HG02623 (cell line): Measurements from ENCODE around the gene ACOXL.

Source experiments
- ATAC-seq: cut with Tn5 transposase; IDR thresholded peaks from one replicate; pipeline ENCODE4 v1.9.1; 2021; ENCODE audit warnings: moderate library complexity; ENCODE audit not compliant: unreplicated experiment

ACOXL gene

DNA sequence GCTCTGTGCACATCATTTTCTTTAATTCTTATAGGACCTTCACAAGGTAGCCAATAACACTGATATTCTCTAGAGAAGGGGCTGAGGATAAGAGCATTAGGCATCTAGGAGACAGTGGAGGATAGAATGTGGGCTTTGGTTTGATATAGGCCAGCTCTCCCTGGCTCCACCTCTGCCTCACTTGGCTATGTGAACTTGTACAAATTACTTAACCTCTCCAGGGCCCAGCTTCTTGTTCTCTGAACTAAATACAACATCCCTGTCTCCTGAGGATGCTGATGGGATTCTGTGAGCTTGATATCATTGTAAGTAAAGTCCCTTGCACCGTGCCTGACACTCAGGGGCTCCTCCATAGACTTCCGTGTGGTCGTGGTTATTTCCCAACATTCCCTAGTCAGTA is 87.3 kb downstream of the ACOXL start:
- ATAC-seq = no peak

DNA sequence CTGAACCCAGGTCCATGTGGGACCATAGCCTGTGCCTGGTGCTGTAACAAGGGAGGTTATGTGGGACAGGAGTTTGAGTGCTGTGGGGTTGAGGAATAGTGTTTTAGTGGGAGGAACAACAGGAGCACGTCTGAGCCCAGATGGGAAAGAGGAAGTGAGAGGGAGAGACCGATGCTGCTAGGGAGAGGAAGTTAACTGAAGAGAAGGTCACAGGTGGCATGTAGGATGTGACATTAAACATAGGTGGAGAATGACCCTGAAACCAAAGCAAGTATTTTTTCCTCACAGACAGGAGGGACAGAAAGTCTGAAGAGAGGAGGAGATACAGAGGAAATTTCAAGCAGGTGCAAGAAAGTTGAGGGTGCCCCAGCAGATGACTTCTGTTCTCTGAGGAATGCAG is 87.8 kb downstream of the ACOXL start:
- no peak for ATAC-seq

DNA sequence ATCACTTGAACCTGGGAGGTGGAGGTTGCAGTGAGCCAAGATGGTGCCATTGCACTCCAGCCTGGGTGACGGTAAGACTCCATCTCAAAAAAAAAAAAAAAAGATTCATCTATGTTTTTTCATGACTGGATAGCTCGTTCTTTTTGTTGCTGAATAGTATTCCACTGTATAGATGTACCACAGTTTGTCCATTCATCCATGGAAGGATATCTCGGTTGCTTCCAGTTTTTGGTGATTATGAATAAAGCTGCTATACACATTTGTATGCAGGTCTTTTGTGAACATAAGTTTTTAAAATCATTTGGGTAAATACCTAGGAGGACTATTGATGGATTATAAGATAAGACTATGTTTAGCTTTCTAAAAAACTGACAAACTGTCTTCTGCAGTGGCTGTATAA is 90.8 kb downstream of the ACOXL start:
- ATAC-seq = no peak

DNA sequence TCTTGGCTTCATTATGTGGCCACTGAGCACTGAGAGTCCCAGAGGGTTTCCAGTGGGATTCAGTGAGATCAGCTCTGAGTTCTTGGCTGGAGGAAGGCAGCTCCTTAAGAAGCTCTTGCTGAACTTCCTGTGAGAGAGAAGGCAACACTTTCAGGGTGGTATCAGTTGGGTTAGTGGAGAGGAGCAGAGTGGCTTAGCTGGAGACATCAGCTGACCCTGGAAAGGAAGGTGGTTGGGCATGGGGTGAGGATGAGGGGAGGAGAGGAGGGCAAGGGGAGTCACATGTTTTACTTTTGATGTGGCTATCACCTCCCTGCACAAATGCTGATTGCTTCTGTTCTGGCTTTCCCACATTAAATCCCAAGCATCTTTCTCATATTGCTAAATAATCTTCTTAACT is 95.1 kb downstream of the ACOXL start:
- ATAC-seq = no peak

DNA sequence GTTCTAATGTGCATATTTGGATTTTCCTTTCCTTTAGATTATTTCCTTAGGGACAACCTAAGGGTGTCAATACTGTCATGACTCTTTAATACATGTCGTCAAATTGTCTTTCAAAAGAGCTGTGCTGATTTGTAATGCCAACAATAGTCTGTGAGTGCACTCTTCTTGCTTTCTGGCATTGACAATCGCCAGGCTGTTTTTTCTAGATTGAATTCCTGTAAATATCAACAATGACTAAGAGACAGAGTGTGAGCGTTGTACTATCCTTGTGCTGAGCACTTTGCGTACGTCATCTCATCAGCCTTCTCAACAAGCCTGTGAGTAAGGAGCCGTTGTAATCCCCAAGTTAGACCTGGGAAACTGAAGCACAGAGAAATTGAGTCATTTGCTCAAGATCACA is 96.0 kb downstream of the ACOXL start:
- ATAC-seq = no peak

DNA sequence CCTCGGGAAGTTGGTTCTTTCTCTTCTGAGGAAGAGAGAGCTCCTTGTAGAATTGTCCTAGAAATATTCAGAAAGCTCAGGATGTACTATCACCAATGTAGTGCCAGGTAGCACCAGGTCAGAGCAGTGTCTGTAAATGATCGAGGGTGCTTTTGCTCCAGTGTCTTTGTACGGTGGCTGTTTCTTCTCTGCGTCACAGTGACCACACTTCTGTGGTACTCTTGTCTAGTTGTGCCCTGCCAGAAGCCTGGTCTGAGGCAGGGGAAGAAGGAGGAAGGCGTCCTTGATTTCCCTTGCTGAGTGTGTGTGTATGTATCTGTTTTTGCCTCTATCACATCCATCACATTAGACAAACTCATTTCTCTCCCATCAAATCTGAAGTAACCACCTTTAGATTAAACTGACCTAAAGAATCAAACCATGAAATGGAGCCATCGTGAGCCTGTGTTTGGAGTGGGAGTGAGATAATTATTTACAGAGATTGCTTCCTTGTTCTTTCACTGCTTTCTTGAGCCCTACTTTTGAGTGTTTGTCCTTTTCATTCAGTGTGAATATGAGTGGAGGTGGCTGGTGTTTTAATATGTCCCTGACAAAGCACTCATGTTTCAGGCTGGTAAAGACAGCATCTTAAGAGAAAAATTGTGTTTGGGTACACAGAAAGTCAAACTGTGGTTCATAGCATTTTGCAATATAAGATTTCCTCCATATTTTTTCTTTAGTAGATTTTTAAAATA is 97.2 kb downstream of the ACOXL start:
- ATAC-seq = no peak

DNA sequence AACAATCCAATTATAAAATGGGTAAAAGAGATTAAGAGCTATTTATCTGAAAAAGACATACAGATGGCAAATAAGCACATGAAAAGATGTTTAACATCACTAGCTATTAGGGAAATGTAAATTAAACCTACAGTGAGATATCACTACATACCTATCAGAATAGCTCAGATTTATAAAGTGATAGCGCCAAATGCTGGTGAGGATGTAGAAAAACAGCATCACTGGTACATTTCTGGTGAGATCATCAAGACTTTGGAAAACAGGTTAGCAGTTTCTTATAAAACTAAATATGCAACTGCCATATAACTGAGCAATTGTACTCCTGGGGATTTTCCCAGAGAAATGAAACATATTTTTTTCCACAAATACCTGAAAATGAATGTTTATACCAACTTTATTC is 100.4 kb downstream of the ACOXL start:
- ATAC-seq = no peak

DNA sequence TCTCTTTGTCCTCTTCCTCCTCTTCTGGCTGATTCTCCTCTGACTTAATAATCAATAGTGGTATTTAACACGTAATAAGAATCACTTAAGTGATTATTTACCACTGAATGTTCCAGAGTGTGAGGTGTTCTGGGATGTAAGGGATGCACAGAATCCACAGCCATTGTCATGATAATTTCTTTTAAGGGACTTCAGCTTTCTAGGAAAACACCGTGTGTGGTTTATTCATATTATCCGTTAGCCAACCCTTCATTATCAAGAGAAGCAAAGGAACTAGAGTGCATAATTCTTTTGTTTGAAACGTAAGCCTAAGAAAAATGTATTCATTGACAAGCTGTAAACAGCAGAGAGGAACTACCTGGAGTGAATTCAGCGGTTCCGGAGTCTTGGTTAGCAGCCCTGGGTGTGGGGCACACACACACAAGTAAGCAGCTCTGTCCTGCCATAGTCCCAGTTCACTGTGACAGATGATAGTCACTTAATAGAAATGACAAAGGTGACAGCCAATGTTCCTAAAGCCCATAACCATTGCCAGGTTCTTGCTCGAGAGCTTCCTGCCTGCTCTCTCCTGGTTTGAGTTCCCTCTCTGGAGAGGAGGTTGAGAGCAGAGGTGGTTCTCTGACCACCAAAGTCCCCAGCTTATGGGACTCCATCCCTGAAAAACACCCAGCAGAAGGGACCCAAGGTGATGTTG is 101.9 kb downstream of the ACOXL start:
- no peak for ATAC-seq

DNA sequence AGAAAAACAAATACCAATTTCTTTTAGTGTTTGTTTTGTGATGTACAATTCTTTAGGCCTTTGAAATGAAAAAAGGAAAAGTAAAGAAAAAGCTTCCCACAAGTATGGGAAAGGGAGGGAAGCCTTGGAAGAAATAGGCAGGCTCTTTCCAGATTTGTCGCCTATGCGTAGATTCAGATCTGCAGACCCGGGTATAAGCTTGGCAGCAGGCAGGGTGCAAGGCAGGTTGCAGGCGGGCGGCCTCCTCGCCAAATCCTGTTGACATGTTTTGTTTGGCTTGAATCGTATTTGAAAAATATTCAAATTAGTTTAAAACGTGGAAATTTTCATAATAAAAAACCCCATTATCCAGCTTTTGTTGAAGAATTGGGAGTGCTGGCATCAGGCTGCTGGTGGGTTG is 104.3 kb downstream of the ACOXL start:
- no peak for ATAC-seq

DNA sequence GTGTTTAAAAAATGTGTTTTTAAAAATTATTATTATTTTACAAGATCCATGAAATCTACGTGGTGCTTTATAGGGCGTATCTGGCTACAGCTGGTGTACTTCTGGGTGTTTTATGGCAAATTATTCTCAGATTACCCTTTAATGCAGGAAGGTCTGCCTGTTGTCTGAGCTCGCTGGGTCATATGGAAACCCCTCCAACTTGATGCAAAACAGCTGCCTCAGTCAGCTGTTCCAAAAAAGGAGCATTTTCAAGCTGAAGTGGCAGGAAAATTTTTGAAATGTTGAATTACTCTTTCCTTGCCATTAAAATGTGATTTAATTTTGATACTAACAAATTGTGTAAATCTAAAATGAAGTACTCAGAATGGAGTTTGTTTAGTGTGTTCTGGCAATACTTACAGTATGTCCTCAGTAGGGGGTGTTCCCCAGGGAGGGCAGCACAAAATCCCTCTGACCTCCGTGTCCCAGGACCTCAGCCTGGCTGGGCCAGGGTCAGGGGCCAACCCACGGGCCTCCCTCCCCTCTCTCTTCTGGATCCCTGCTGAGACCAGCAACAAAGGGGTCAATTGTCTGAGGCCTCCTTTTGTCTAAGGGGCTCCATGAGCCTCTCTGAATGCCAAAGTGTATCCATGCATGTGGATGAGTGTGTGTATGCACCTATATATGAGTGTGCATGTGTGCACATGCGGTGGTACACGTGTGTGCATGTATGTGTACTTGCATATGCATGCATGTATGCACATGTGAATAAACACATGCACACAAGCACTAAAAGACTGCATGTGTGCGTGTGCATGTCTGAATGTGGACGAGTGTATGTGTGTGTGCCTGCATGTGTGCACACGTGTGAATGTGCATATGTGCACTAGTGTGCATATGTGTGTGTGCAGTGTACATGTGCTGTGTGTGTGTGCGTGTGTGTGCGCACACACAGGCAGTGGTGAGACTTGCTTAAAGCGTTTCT is 105.4 kb downstream of the ACOXL start:
- ATAC-seq = no peak

DNA sequence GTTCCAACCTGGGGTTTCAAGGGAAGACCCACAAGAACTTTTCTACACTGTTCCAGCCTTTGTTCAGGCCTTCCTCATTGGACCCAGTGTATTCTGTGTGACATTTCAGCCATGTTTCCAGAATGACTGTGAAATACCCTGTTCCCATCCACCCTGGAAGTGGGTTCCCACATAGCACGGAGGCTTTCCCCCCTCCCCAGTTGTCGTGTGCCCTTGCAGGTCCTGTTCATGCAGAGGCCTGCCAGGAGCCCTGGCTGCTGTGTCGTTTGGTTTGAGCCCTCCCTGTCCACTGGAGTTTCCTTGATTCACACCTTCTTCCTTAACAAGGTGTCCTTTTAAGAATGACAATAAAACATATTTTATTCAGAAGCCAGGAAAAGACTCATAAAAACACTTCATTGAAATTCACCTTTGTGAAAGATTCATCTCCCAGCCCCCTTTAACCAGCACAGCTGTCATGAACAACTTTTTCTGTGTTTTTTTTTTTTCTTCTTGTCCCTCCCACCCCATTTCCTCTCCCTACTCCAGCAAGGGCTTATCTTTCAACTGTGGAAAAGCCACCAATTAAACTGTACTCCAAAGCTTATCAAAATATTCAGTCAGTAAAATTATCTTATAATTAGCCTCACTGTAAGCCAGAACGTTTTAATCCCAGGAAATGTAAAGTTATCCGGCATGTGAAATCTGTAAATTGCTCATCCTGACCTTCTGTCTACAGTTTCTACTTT is 106.4 kb downstream of the ACOXL start:
- no peak for ATAC-seq

DNA sequence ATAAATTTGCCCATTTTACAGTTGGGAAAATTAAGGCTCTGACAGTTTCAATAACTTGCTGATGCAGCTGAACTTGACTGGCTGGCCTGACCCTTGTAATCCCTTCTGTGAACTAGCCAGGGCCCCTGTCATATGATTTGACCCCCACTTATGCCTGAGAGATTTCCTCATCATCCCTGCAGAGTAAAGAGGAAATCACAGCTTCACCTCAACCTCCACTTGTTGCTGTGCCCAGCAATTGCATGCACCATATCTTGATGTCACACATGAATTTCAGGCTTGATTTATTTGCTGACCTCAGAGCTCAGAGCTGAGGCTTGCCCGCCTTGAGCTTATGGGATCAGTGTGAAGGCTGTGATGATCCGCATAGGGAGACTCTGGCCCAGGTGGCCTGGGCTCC is 108.1 kb downstream of the ACOXL start:
- ATAC-seq = no peak

DNA sequence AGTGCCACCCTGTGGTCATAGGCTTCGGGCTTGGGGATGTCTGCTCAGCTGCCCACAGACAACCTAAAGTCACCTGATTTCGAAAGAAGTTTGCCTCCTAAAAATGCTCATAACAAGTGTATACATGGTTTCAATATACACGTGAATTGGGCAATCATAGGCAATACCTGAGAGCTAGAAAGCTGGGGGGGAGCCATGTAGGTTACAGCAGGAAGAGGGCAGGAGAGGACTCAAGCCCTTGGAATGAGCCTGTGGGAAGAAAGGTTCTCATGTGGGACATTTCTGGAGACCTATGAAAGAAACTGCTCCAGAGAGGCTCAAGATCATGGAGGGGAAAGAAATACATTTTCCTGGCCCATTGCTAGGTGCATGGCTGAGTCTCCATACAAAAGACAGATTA is 109.7 kb downstream of the ACOXL start:
- no peak for ATAC-seq

DNA sequence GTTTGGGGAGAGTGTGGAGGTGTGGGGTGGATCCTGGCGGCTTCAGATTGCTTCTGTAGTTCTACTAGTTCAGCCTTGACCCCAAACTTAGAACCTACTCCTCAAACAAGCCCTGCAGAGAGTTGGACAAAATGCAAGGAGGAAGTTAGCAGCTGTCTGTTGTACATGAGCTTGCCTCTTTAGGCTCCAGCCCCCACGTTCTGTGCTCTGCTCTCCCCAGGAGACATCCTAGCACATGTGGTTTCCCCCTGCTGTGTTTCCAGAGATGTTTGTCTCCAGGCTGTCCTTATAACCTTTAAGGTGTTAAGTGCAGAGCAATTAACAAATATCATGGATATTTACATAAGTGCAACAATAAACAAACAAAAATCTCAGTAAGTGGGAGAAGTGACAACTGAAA is 111.1 kb downstream of the ACOXL start:
- no peak for ATAC-seq

DNA sequence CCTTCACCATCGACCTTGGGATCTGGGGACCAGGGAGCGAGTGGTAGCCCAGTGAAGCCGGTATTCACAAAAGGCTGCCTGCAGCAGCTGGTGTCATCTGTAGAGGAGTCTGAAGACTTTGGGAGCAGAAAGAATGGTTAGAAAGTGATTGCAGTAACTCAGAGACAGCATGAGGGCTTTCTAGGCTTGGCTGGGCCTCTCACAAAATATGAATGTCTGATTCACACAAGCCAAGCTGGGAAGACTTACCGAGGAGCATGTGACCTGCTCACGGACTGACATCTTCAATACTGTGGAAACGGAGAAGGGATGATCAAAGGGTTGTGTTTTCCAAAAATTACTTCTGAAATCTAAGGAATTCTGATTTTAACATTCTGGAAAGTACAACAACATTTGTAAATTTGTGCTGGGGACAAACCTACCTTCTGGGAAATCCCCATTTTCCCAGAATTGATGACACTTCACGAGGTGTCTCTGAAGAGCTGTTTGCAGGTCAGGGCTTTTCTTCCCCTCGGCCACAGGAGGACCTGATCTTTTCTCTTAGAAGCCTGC is 111.7 kb downstream of the ACOXL start:
- no peak for ATAC-seq

DNA sequence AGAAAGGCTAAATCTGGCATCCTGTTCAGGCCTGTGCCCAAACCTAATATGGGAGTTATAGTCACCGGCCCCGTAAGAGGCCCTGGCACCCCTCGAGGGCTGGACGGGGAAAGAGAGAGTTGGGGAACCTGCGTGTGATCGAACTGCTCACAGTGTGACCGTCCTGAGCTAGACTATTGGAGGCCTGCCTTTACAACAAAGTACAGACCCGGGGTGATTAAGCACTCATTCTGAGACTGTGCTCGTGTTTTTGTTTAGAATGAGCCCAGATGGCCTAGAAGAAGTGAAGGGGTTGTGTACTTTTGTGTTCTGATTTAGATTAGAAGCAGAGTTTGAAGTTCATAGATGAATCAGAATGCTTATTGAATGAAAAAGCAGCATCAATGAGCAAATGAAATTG is 115.3 kb downstream of the ACOXL start:
- ATAC-seq = no peak

DNA sequence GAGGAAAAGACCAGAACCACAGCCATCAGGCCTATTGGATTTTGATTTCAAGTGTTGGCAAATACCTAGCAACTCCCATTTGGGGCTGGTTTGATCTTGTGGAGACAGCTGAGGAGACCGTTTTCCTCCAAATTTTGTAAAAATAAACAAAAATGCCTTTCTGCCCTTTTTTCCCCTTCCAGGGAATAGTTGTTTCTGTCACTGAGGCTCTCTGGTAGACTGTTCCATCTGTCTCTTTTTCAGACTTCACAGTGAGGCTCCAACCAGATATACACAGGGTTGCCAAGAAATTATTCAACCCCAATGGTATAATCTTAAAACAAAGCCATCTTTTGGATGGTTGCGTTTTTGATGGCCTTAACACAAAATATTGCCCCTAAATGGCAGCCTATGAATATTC is 115.7 kb downstream of the ACOXL start:
- ATAC-seq = no peak

DNA sequence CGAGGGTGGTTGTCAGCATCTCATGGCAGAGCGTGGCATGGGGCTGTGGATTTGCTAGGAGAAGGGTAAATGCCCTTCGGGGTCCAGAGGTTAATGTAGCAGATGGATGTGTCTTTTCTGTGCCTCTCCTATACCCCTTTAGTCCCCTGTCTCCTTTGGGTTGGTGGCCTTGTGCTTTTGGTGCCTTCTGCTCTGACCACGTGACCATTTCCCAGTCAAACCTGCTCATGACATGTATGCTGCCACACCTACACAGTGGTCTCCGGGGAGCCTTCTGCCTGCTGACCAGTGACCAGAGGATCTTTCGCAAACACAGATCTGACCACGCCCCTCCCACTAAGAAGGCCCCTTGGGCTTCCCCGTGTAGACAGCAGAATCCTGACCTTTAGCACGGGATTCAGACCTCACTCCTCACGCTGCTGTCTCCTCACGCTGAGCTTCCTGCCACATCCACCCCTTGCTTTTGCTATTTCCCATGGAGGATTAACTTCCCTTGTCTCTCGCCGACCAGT is 116.2 kb downstream of the ACOXL start:
- ATAC-seq = no peak

DNA sequence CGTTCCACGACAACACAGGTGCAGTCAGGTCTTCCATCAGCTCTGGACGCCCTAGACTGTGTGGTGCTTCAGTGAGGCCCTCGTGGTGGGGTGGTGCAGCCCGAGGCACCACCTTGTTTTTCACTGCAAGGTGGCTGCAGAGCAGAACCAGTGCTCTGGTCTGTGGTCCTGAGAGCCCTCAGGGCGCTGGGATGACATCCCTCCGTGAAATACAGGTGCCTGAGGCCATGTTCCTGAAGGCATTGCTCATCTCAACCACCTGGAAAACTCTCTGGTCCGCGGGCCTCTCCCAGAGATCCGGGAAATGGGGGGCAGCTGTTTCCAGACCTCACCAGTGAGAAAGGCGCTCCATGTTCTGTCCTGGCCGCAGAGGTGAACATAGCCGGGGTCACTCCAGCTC is 119.2 kb downstream of the ACOXL start:
- no peak for ATAC-seq

DNA sequence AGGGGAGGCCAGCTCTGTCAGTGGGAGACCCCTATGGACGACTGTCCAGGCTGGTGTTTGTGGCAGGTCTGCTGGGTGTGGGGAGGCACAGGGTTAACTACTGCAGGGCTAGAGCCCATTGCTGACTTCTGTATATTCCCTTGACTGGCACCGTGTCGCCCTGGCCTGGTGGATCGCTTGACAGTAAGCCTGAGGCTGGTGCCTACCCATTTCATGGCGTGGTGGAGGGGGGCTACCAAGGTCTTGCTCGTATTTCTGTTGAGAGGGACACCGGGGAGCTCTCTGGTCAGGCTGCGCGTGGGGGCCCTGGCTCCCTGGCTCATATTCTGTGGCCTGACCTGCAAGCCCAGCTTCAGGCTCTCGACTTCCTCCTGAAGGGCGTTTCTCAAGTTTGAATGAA is 119.7 kb downstream of the ACOXL start:
- ATAC-seq = no peak
